ENCODE measurements around the gene RNF215.

DNA sequence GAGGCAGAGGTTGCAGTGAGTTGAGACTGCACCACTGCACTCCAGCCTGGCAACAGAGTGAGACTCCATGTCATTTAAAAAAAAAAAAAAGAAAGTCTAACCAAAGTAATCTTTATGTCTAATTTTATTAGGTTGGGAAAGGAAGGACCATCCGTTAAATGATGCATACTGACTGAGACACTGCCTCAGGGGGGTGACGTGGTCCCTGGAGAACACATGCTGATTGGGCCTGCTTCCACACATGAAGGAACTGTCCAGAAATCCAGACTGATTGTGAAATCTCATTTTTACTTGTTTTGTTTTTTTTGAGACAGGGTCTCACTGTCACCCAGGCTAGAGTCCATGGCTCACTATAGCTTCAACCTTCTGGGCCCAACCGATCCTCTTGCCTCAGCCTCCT is 36.0 kb downstream of the RNF215 start:
- TF ChIP-seq, protein P1, sequence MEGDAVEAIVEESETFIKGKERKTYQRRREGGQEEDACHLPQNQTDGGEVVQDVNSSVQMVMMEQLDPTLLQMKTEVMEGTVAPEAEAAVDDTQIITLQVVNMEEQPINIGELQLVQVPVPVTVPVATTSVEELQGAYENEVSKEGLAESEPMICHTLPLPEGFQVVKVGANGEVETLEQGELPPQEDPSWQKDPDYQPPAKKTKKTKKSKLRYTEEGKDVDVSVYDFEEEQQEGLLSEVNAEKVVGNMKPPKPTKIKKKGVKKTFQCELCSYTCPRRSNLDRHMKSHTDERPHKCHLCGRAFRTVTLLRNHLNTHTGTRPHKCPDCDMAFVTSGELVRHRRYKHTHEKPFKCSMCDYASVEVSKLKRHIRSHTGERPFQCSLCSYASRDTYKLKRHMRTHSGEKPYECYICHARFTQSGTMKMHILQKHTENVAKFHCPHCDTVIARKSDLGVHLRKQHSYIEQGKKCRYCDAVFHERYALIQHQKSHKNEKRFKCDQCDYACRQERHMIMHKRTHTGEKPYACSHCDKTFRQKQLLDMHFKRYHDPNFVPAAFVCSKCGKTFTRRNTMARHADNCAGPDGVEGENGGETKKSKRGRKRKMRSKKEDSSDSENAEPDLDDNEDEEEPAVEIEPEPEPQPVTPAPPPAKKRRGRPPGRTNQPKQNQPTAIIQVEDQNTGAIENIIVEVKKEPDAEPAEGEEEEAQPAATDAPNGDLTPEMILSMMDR (IDR thresholded peaks at IDR 0.05; ENCODE audit: poor library complexity): no peak
- TF ChIP-seq EZH2phosphoT487 (IDR thresholded peaks at IDR 0.05; ENCODE audit: low read depth, severe bottlenecking, unreplicated experiment): no peak

Data from hepatocyte (in vitro differentiated cells).